OCI-LY7 (cell line): ENCODE data around the gene CFAP65. TPM values are rescaled to one million over a fixed set of nuclear protein-coding genes. Genes with fewer than 3 reads are reported as not detected.

Source experiments
- BruUV-seq: library from RNA; stranded (reverse); fragments of 400-500 nt; replicated peaks from 2 replicates; lab custom pipeline; 2021; lab: Mats Ljungman, UMichigan
- CTCF ChIA-PET: fragments of 300-600 bp; sonication (Branson Sonifier 250); formaldehyde crosslinking; loops from one replicate; lab custom pipeline; 2022; ENCODE audit warnings: antibody characterized with exemption; ENCODE audit not compliant: unreplicated experiment; lab: Charles Lee
- POLR2A ChIA-PET: fragments of 300-600 bp; sonication (Branson Sonifier 250); formaldehyde crosslinking; loops from one replicate; lab custom pipeline; 2022; ENCODE audit warnings: antibody characterized with exemption; lab: Charles Lee
- DNase-seq: peaks from one replicate; pipeline ENCODE4 v3.0.0-alpha.2; 2015; ENCODE audit warnings: low spot score
- H2AFZ ChIP-seq: fragments of 200-600 bp; sonication (generic), shearing (Covaris generic); 2 replicates; pipeline ENCODE4 v1.6.1; 2014; ENCODE audit warnings: mild to moderate bottlenecking, antibody characterized with exemption, low read length, moderate library complexity
- H3K27ac ChIP-seq: fragments of 200-600 bp; sonication (generic); 2 replicates; pipeline ENCODE4 v1.5.1; 2014; ENCODE audit warnings: mixed run types, low read depth, mild to moderate bottlenecking, moderate library complexity, low read length, inconsistent platforms; ENCODE audit not compliant: poor library complexity, severe bottlenecking
- H3K36me3 ChIP-seq: fragments of 200-600 bp; sonication (generic); 2 replicates; pipeline ENCODE4 v1.6.1; 2014; ENCODE audit warnings: mild to moderate bottlenecking, antibody characterized with exemption, low read length, moderate library complexity, mixed read lengths; ENCODE audit not compliant: insufficient read depth
- H3K4me1 ChIP-seq: fragments of 200-600 bp; sonication (generic); 2 replicates; pipeline ENCODE4 v1.5.1; 2014; ENCODE audit warnings: mild to moderate bottlenecking, low read length; ENCODE audit not compliant: insufficient read depth, poor library complexity, severe bottlenecking
- H3K4me2 ChIP-seq: fragments of 200-600 bp; sonication (generic); 2 replicates; pipeline ENCODE4 v1.6.1; 2014; ENCODE audit warnings: mild to moderate bottlenecking, low read length
- H3K4me3 ChIP-seq: fragments of 200-600 bp; sonication (generic); 2 replicates; pipeline ENCODE4 v1.5.1; 2014; ENCODE audit warnings: mild to moderate bottlenecking, low read depth, low read length; ENCODE audit not compliant: poor library complexity, severe bottlenecking
- H3K79me2 ChIP-seq: fragments of 200-600 bp; sonication (generic); 2 replicates; pipeline ENCODE4 v1.6.1; 2016; ENCODE audit warnings: low read depth, mild to moderate bottlenecking, low read length, moderate library complexity, mixed read lengths; ENCODE audit not compliant: insufficient read depth
- H3K9me2 ChIP-seq: fragments of 200-600 bp; sonication (generic); 2 replicates; pipeline ENCODE4 v1.6.1; 2016; ENCODE audit warnings: mild to moderate bottlenecking, low read length, mixed read lengths; ENCODE audit not compliant: insufficient read depth
- H3K9me3 ChIP-seq: fragments of 200-600 bp; sonication (generic); 2 replicates; pipeline ENCODE4 v1.6.1; 2014; ENCODE audit warnings: mild to moderate bottlenecking, mixed run types, low read length, mixed read lengths
- H4K20me1 ChIP-seq: fragments of 200-600 bp; sonication (generic); 2 replicates; pipeline ENCODE4 v1.6.1; 2014; ENCODE audit warnings: mild to moderate bottlenecking, antibody characterized with exemption, low read length, moderate library complexity, mixed read lengths; ENCODE audit not compliant: insufficient read depth
- CTCF ChIP-seq: fragments of 200-600 bp; sonication (generic); conservative IDR thresholded peaks from 2 replicates; pipeline ENCODE4 v1.5.1; 2014; ENCODE audit warnings: mild to moderate bottlenecking, antibody characterized with exemption, low read length, moderate library complexity, mixed read lengths
- EZH2phosphoT487 ChIP-seq: fragments of 200-600 bp; sonication (generic); IDR thresholded peaks from 2 replicates; pipeline ENCODE4 v1.6.1; 2018; ENCODE audit warnings: low read depth, borderline replicate concordance, mild to moderate bottlenecking, mixed run types, antibody characterized with exemption, low read length, moderate library complexity, mixed read lengths
- intact Hi-C: fragments of 100-400 bp; cut with micrococcal nuclease; formaldehyde crosslinking; loops from one replicate; pipeline ENCODE4 v1.10.0; 2022; ENCODE audit not compliant: unreplicated experiment
- total RNA-seq, 2 experiments: library from RNA; depleted of rRNA in 1 of 2; stranded (reverse); fragments of >200 nt in 1 of 2; shearing (Covaris generic) in 1 of 2; gene quantifications; 2 replicates each; pipeline ENCODE4 v1.2.3, GENCODE V29; 2014 to 2022

The CFAP65 gene
- total RNA-seq, 2 experiments from 2014 or later: not detected

- CTCF ChIA-PET: no interaction called here
- Histone ChIP-seq H4K20me1 (no peaks in the 10 kb centered on the region), H3K36me3 (no peaks in the 10 kb centered on the region), H3K27ac (no peak overlapping the region), H3K4me3 (no peak overlapping the region), H3K9me3 (no peaks in the 10 kb centered on the region), H3K4me2 (no peak overlapping the region), H3K4me1 (no peaks in the 10 kb centered on the region), H3K79me2 (no peaks in the 10 kb centered on the region), H3K9me2 (no peaks in the 10 kb centered on the region), H2AFZ (no peak overlapping the region)
- intact Hi-C loops: no loop called here
- no peak for DNase-seq
- TF ChIP-seq CTCF (no peak), EZH2phosphoT487 (no peak)
- no TSS peak for BruUV-seq
- POLR2A ChIA-PET: no interaction called here
These were observed 37.3 kb downstream of the CFAP65 start for GRCh38 chr2:219003979-219004378.

GRCh38 chr2:219003267-219003634 is 38.1 kb downstream of the CFAP65 start:
- BruUV-seq: no TSS peak
- TF ChIP-seq EZH2phosphoT487 (no peak), CTCF (peak; percentile 31)
- Histone ChIP-seq H3K4me3 (no peak overlapping the region), H4K20me1 (no peaks in the 10 kb centered on the region), H2AFZ (no peak overlapping the region), H3K36me3 (no peaks in the 10 kb centered on the region), H3K9me3 (no peaks in the 10 kb centered on the region), H3K9me2 (no peaks in the 10 kb centered on the region), H3K27ac (no peak overlapping the region), H3K4me1 (no peaks in the 10 kb centered on the region), H3K79me2 (no peaks in the 10 kb centered on the region), H3K4me2 (no peak overlapping the region)
- CTCF ChIA-PET: no interaction called here
- intact Hi-C loops: no loop called here
- no peak for DNase-seq
- POLR2A ChIA-PET: no interaction called here

GRCh38 chr2:219002395-219003266 is 38.7 kb downstream of the CFAP65 start:
- H3K36me3 ChIP-seq: no peaks in the 10 kb centered on the region
- no peaks in the 10 kb centered on the region for H3K9me3 ChIP-seq
- H3K9me2 ChIP-seq: no peaks in the 10 kb centered on the region
- H4K20me1 ChIP-seq: no peaks in the 10 kb centered on the region
- CTCF ChIA-PET: no interaction called here
- H3K27ac ChIP-seq: no peak overlapping the region
- POLR2A ChIA-PET: no interaction called here
- no peak for TF ChIP-seq EZH2phosphoT487
- TF ChIP-seq CTCF: peak; percentile 58
- H3K79me2 ChIP-seq: no peaks in the 10 kb centered on the region
- no peak overlapping the region for H3K4me3 ChIP-seq
- BruUV-seq: no TSS peak
- intact Hi-C loops: no loop called here
- no peak overlapping the region for H3K4me2 ChIP-seq
- no peak overlapping the region for H2AFZ ChIP-seq
- no peaks in the 10 kb centered on the region for H3K4me1 ChIP-seq
- DNase-seq: no peak
